GM06990 (cell line): ENCODE data around the gene B3GNT3.
A peak's percentile ranks its signal among the peaks of the same experiment; 100 is the strongest.

Source experiments
- DNase-seq: peaks from one replicate; pipeline ENCODE4 v3.0.0-alpha.2; 2011; ENCODE audit not compliant: insufficient read length; ENCODE audit errors: extremely low read depth
- H3K27me3 ChIP-seq: replicated peaks from 2 replicates; pipeline ENCODE4 v1.6.0; 2011; ENCODE audit warnings: low read length; ENCODE audit not compliant: control insufficient read depth, insufficient read depth
- H3K36me3 ChIP-seq: 2 replicates; pipeline ENCODE4 v1.5.1; 2011; ENCODE audit warnings: low read length; ENCODE audit not compliant: control insufficient read depth, insufficient read depth
- H3K4me3 ChIP-seq: replicated peaks from 2 replicates; pipeline ENCODE4 v1.5.1; 2011; ENCODE audit warnings: low read depth, mild to moderate bottlenecking, control low read depth, low read length
- TF ChIP-seq, protein P1 (sequence below): IDR thresholded peaks from 2 replicates; pipeline ENCODE4 v1.5.1; 2011; ENCODE audit warnings: low read length, control low read depth, mild to moderate bottlenecking, inconsistent platforms; ENCODE audit not compliant: insufficient read depth, poor library complexity, severe bottlenecking

B3GNT3 gene

DNA sequence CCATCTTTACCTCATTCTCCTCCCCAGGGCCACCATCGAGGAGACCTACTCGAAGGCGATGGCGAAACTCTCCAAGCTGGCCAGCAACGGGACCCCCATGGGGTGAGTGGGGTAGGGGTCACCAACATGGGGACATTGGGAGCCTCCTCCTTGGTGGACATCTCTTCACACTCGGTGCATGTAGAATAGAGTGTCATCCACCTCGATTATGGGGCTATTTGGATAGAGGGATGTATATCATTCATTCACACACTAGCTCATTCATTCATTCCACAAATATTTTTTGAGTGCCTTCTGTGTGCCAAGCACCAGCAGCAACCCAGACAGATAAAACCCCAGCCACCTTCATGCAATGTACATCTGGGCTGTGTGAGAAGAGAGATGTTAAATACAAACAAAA, 30.6 kb upstream of the B3GNT3 start:
- TF ChIP-seq, protein P1, sequence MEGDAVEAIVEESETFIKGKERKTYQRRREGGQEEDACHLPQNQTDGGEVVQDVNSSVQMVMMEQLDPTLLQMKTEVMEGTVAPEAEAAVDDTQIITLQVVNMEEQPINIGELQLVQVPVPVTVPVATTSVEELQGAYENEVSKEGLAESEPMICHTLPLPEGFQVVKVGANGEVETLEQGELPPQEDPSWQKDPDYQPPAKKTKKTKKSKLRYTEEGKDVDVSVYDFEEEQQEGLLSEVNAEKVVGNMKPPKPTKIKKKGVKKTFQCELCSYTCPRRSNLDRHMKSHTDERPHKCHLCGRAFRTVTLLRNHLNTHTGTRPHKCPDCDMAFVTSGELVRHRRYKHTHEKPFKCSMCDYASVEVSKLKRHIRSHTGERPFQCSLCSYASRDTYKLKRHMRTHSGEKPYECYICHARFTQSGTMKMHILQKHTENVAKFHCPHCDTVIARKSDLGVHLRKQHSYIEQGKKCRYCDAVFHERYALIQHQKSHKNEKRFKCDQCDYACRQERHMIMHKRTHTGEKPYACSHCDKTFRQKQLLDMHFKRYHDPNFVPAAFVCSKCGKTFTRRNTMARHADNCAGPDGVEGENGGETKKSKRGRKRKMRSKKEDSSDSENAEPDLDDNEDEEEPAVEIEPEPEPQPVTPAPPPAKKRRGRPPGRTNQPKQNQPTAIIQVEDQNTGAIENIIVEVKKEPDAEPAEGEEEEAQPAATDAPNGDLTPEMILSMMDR: no peak
- Histone ChIP-seq H3K4me3 (no peak overlapping the region), H3K36me3 (peaks cover 1% of the 10 kb centered on the region; the same call in 1 of the 2 replicates), H3K27me3 (no peaks in the 10 kb centered on the region)
- no peak for DNase-seq

DNA sequence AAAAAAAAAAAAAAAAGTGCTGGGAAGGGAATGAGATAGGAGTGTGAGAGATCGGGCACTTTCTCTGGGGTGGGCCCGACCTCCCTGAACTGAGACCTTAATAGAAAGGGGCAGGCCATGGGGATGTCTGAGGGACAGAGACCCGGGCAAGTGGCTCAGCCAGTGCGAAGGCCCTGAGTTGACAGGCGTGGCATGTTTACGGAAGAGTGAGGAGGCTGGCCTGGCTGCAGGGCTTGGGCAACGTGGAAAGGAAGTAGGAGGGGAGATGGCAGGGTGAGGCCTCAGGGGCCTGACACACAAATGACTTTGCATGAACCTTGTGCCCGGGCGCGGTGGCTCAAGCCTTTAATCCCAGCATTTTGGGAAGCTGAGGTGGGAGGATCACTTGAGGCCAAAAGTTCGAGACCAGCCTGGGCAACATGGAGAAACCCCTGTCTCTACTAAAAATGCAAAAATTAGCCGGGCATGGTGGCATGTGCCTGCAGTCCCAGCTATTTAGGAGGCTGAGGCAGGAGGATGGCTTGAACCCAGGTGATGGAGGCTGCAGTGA, 29.8 kb upstream of the B3GNT3 start:
- no peak overlapping the region for H3K4me3 ChIP-seq
- peaks cover 2% of the 10 kb centered on the region for H3K36me3 ChIP-seq
- no peak for DNase-seq
- TF ChIP-seq, protein P1: no peak
- H3K27me3 ChIP-seq: no peaks in the 10 kb centered on the region

DNA sequence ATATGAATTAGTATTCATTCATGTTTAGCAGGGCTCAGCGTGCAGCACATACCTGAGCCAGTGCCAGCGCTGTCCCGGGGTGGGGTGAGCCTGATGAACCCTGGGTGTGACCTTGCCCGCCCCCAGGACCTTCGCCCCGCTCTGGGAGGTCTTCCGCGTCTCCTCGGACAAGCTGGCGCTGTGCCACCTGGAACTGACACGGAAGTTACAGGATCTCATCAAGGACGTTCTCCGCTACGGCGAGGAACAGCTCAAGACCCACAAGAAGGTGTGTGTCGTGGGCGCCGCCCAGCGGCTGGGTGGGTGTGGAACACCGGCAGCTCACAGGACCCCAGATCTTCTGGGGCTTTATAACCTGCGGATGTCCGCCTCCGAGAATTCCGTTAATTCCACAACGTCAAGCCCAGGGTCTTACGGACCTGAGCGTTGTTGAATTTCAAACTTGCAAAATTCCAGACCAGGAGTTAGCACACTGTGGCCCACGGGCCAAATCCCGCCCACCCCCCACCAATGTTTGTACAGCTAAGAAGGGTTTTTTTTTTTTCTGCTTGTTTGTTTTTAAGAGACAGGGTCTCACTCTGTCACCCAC, 28.3 kb upstream of the B3GNT3 start:
- H3K36me3 ChIP-seq: peaks cover 8% of the 10 kb centered on the region
- no peaks in the 10 kb centered on the region for H3K27me3 ChIP-seq
- no peak overlapping the region for H3K4me3 ChIP-seq
- DNase-seq: peak; percentile 63
- TF ChIP-seq, protein P1: peak; percentile 94

DNA sequence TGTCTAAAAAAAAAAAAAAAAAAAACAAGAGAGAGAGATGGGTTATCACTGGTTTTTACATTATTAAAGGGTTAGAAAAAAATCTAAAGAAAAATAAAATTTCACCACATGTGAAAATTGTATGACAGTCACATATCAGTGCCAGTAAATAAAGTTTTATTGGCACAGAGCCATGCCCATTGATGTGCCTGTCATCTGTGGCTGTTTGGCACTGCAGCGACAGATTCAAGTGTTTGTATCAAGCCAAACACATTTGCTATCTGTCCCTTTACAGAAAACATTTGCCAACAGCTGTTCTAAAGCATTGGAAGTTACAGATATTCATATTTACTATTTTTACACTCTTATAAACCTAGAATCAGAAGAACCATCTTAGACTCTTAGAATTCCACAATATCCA, 27.4 kb upstream of the B3GNT3 start:
- Histone ChIP-seq H3K27me3 (no peaks in the 10 kb centered on the region), H3K36me3 (peaks cover 15% of the 10 kb centered on the region), H3K4me3 (no peak overlapping the region)
- no peak for DNase-seq
- TF ChIP-seq, protein P1: no peak

DNA sequence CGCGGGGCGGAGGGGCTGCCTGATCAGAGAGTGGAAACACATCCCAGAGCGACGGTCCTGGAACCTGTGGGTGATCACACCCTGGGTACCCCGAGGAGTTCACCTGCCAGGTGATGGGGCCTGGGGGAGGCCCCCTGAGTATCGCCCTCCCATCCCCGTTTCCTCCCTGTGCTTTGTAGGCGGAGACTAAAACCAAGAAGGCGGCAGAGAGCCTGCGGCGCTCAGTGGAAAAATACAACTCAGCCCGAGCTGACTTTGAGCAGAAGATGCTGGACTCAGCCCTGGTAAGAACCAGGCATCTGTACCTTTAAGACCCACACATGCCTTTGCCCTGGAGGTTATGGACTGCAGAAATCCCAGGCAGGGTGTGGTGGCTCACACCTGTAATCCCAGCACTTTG, 24.3 kb upstream of the B3GNT3 start:
- no peak for DNase-seq
- Histone ChIP-seq H3K27me3 (no peaks in the 10 kb centered on the region), H3K4me3 (no peak overlapping the region), H3K36me3 (peaks cover 22% of the 10 kb centered on the region)
- TF ChIP-seq, protein P1: no peak
